Upper lobe of left lung (tissue), 4 donors: ENCODE measurements around the gene TPM2.
"Not testable (repeated sequence)": the region's sequence is repeated elsewhere in the genome, so short reads cannot be mapped to it uniquely, and the experiment has no call there.

Source experiments
- CTCF ChIP-seq, 6 experiments: fragments of 450-650 bp in 4 of 6; fragments of 200-600 bp in 2 of 6; sonication (generic) in 2 of 6; IDR thresholded peaks; one replicate each; pipeline ENCODE4 v1.5.1; 2016 to 2019; ENCODE audit warnings: antibody characterized with exemption in 6 of 6
- POLR2A ChIP-seq, 4 donors: fragments of 450-650 bp; IDR thresholded peaks; one replicate each; pipeline ENCODE4 v1.5.1; 2016 to 2017; ENCODE audit warnings: antibody characterized with exemption in 4 of 4, mild to moderate bottlenecking in 2 of 4

GRCh38 chr9:35636877-35637246 is 52.9 kb downstream of the TPM2 start:
- not testable (repeated sequence) for TF ChIP-seq CTCF, POLR2A (IDR thresholded peaks at IDR 0.05)
